SH-SY5Y (cell line): ENCODE results near the gene ZNF232.

Experiments used
- GATA2 ChIP-seq: IDR thresholded peaks from 2 replicates; pipeline ENCODE4 v1.6.1; 2011; ENCODE audit warnings: mild to moderate bottlenecking, low read depth, low read length
- GATA3 ChIP-seq: IDR thresholded peaks from 2 replicates; pipeline ENCODE4 v1.6.1; 2011; ENCODE audit warnings: low read depth, mild to moderate bottlenecking, low read length, moderate library complexity

GRCh38 chr17:5121186-5121841 lies 9.6 kb upstream of the ZNF232 start:
- no peak for TF ChIP-seq GATA2
- no peak for TF ChIP-seq GATA3
